Activated T-cell treated with anti-CD3 and anti-CD28 coated beads, Interleukin-2, amount 50 U/mL, for 72 hours (primary cell): Measurements from ENCODE around the gene GTSF1L. TPM values are rescaled to one million over a fixed set of nuclear protein-coding genes. Genes with fewer than 3 reads are reported as not detected.

Experiments used
- ATAC-seq, 2 donors: fragments of 150-1000 bp; cut with Tn5 transposase; replicated peaks in 1 of 2; 2 replicates each; pipeline ENCODE4 v1.10.0; 2021; ENCODE audit warnings: moderate library complexity in 2 of 2, mild to moderate bottlenecking in 1 of 2
- DNase-seq, 2 donors: peaks; one replicate each; pipeline ENCODE4 v3.0.0; 2021 to 2022; ENCODE audit warnings: mixed read lengths in 1 of 2
- H3K27ac Mint-ChIP-seq: one replicate; pipeline ENCODE4 v1.8.0; 2022; ENCODE audit warnings: mild to moderate bottlenecking, moderate library complexity, mixed read lengths
- H3K27me3 Mint-ChIP-seq: one replicate; pipeline ENCODE4 v1.8.0; 2022; ENCODE audit warnings: low read depth, mixed read lengths
- H3K36me3 Mint-ChIP-seq, 2 donors: one replicate each; pipeline ENCODE4 v1.8.0; 2022; ENCODE audit warnings: mixed read lengths in 2 of 2, mild to moderate bottlenecking in 1 of 2; ENCODE audit not compliant: insufficient read depth in 2 of 2
- H3K4me1 Mint-ChIP-seq: one replicate; pipeline ENCODE4 v1.8.0; 2022; ENCODE audit warnings: low read depth, mixed read lengths
- H3K4me3 Mint-ChIP-seq, 2 donors: one replicate each; pipeline ENCODE4 v1.8.0; 2022; ENCODE audit warnings: mild to moderate bottlenecking in 2 of 2, mixed read lengths in 2 of 2, moderate library complexity in 2 of 2
- H3K9me3 Mint-ChIP-seq, 2 donors: one replicate each; pipeline ENCODE4 v1.8.0; 2022; ENCODE audit warnings: mixed read lengths in 2 of 2
- total RNA-seq, 2 donors: library from RNA; stranded (reverse); gene quantifications; one replicate each; pipeline ENCODE4 v1.2.3, GENCODE V29; 2022

The GTSF1L gene
- total RNA-seq, 2 donors from 2014 or later = not detected

DNA sequence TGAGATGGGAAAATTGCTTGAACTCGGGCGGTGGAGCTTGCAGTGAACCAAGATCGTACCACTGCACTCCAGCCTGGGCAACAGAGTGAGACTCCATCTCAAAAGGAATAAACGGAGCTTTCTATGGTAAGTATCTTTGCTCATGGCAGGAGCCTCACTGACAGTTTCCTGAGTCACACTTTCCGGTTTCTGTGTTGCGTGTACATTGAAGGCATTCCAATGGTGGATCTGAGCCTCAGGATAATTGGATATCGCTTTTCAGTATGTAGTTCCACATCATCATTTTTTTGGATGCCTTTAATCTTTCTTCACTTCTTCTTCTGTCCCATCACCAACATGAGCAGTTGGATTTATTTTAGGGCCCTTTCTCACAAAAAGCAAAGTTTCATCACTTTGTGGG lies 28.6 kb upstream of the GTSF1L start:
- ATAC-seq (no peak), DNase-seq (no peak)
- Mint-ChIP-seq H3K4me3 (no peak overlapping the region), H3K9me3 (peaks cover 3 to 11% of the 10 kb centered on the region in 2 donors), H3K36me3 (peaks cover 10 to 19% of the 10 kb centered on the region in 2 donors), H3K4me1 (peaks cover 69% of the 10 kb centered on the region), H3K27ac (no peak overlapping the region), H3K27me3 (peaks cover 18% of the 10 kb centered on the region)

DNA sequence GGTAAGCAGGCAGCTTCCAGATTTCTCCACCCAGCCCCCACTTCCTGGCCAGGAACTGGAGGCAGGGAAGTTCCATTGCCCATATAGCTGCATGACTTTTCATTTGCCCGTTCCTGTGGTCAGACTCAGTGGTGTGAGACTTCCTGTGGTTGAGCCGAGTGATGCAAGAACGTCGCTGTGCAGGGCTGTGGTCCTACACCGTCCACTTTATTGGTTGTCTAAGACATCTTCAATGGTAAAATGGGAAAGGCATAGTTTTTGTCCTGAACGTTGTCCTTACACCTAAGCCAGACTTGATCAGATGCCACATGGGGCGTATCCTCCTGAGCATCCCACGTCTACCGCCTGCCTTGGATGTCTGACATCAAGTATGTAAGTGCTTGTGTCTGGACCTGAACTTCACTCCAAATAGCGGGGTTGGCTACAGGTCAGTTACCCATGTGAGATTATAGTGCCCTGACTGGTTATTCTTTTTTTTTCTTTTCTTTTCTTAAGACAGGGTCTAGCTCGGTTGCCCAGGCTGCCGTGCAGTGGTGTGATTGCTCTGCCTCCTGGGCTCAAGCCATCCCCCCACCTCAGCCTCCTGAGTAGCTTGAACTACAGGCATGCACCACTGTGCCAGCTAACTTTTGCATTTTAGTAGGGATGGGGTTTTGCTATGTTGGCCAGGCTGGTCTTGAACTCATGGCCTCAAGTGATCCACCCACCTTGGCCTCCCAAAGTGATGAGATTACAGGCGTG lies 25.9 kb upstream of the GTSF1L start:
- DNase-seq (peak; percentile 78 to 79), ATAC-seq (peak; percentile 11 to 39)
- H3K27ac Mint-ChIP-seq = peak overlapping the region; percentile 89

DNA sequence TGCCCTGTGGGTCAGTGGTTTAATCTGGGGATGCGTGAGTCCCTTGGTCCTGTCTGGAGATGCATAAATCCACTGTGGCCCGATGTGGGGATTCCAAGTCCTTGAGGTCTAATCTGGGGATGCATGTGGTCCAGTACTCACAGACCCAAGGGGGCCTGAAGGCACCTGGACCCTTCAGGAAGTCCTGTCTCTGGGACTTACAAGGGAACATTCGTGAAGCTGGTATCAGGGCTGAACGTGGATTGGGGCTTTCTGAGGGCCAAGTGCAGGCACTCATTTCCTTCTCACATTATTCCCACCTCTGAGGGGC lies 25.2 kb upstream of the GTSF1L start:
- Mint-ChIP-seq H3K36me3 (peaks cover 10 to 16% of the 10 kb centered on the region in 2 donors), H3K27ac (peak overlapping the region; percentile 89), H3K27me3 (peaks cover 18% of the 10 kb centered on the region), H3K4me3 (peak overlapping the region; percentile 57 to 75), H3K4me1 (peaks cover 72% of the 10 kb centered on the region), H3K9me3 (peaks cover 3 to 11% of the 10 kb centered on the region in 2 donors)
- ATAC-seq = no peak
- DNase-seq = peak in 1 of 2 donors; percentile 23

More for the DNA sequence above, 25.9 kb upstream of the GTSF1L start:
- peak overlapping the region; percentile 57 to 75 for H3K4me3 Mint-ChIP-seq
- peaks cover 18% of the 10 kb centered on the region for H3K27me3 Mint-ChIP-seq
- H3K9me3 Mint-ChIP-seq = peaks cover 3 to 11% of the 10 kb centered on the region in 2 donors
- peaks cover 10 to 16% of the 10 kb centered on the region in 2 donors for H3K36me3 Mint-ChIP-seq
- H3K4me1 Mint-ChIP-seq = peaks cover 73% of the 10 kb centered on the region

DNA sequence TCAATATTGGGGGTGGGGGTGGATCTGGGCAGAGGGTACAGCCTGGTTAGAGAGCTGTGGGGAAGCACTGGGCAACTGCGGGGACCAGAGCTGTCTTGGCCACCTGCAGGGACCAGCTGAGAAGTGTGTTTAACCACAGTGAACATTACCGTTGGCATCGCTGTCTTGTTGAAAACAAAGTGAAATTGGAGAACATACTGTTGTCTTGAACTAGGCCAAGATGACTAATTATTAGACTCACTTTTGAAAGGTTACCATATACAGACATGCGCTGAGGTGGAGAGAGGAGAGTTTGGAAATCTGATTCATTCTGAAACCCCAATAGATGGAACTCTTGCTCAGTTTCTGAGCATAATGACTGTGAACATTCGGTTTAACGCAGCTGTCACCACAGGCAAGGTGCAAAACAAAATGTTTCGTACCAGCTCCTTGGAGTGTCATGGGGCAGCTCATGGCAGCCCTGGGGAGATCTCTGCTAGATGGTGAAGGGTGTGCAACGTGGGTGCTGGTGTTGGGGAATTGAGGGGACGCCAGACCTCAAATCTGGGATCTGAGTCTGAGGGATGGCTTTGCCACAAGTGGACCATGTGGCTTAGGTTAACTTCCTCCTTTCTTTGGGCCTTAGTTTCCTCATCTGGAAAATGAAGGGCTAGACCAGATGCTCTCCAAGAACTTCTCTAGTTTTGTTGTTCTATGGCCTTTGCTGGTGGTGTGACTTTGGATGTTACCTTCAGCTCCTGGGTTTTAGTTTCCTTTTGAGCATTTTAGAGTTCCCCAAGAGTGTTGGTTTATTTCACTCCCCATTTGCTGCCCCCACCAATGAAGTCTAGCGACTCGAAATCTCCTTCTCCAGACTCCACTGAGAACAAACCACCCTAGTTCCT lies 24.6 kb upstream of the GTSF1L start:
- H3K4me1 Mint-ChIP-seq = peaks cover 77% of the 10 kb centered on the region
- peaks cover 3 to 11% of the 10 kb centered on the region in 2 donors for H3K9me3 Mint-ChIP-seq
- peak overlapping the region; percentile 57 to 75 for H3K4me3 Mint-ChIP-seq
- ATAC-seq = peak; percentile 86 to 87
- peaks cover 22% of the 10 kb centered on the region for H3K27me3 Mint-ChIP-seq
- peaks cover 10 to 16% of the 10 kb centered on the region in 2 donors for H3K36me3 Mint-ChIP-seq
- H3K27ac Mint-ChIP-seq = peak overlapping the region; percentile 89
- peak; percentile 77 to 85 for DNase-seq

DNA sequence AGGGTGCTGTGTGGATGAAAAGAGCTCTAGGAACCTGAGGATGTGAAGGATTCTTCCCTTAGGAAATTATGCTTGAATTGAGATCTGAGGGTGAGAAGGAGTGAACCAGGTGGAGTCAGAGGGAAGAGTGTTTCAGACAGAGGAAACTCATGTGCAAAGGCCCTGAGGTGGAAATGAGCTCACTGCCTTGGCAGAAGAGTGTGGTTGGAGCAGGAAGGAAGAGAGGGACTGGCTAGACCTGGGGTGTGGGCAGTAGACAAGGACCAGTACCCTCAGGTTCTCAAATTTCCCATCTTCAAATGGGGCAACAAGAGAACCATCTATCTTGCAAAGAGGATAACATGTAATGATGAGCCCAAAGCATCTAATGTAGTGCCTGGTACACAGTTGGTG lies 24.0 kb upstream of the GTSF1L start:
- H3K36me3 Mint-ChIP-seq = peaks cover 10 to 14% of the 10 kb centered on the region in 2 donors
- H3K27me3 Mint-ChIP-seq = peaks cover 23% of the 10 kb centered on the region
- ATAC-seq (no peak), DNase-seq (peak in 1 of 2 donors; percentile 32)
- peaks cover 77% of the 10 kb centered on the region for H3K4me1 Mint-ChIP-seq
- peak overlapping the region; percentile 89 for H3K27ac Mint-ChIP-seq
- peak overlapping the region; percentile 57 to 75 for H3K4me3 Mint-ChIP-seq
- H3K9me3 Mint-ChIP-seq = peaks cover 3 to 11% of the 10 kb centered on the region in 2 donors

DNA sequence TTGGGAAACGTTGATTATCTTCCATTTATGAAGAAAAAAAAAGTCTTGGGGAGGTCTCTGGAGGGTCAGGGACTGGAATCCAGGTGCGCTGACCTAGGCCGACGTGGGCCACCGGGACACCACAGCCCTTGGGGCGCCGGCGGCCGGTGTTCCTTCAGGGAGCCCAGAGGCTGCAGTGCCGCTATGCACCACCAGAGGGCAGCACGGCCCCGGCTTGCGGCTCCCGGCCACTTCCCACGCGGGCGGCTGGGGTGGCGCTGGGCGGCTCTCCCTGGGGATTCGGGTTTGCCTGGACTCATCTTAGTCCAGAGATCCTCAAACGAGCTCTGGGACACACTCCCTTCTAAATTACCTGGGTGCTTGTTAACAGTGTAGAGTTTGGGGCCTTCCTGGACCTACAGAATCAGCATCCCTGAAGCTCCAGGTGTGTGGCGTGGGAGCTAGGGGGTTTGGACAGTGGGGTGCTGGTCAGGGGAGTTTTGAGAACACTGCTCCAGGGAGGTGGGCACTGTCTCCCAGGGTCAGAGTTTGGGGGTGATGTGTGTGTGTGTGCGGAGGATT lies 23.0 kb upstream of the GTSF1L start:
- peaks cover 3 to 11% of the 10 kb centered on the region in 2 donors for H3K9me3 Mint-ChIP-seq
- peak overlapping the region; percentile 0 for H3K27ac Mint-ChIP-seq
- H3K4me1 Mint-ChIP-seq = peaks cover 68% of the 10 kb centered on the region
- H3K4me3 Mint-ChIP-seq = peak overlapping the region; percentile 27 to 53
- DNase-seq (peak; percentile 86 to 95), ATAC-seq (peak; percentile 3 to 15)
- peaks cover 10 to 11% of the 10 kb centered on the region in 2 donors for H3K36me3 Mint-ChIP-seq
- H3K27me3 Mint-ChIP-seq = peaks cover 18% of the 10 kb centered on the region

DNA sequence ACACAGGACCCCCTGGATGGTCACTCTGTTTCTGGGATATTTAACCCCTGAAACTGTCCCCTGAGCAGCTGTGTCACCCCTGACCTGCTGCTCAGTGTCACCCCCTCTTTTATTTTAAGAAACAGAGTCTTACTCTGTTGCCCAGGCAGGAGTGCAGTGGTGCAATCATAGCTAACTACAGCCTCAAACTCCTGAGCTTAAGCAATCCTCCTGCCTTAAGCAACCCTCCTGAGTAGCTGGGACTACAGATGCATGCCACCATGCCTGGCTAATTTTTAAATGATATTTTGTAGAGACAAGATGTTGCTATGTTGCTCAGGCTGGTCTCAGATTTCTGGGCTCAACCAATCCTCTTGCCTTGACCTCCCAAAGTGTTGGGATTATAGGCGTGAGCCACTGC lies 21.5 kb upstream of the GTSF1L start:
- H3K27me3 Mint-ChIP-seq = peaks cover 14% of the 10 kb centered on the region
- peaks cover 1 to 5% of the 10 kb centered on the region in 2 donors for H3K36me3 Mint-ChIP-seq
- no peak overlapping the region for H3K4me3 Mint-ChIP-seq
- DNase-seq = no peak
- peaks cover 55% of the 10 kb centered on the region for H3K4me1 Mint-ChIP-seq
- no peak for ATAC-seq
- H3K9me3 Mint-ChIP-seq = peaks cover 1 to 8% of the 10 kb centered on the region in 2 donors
- H3K27ac Mint-ChIP-seq = no peak overlapping the region

DNA sequence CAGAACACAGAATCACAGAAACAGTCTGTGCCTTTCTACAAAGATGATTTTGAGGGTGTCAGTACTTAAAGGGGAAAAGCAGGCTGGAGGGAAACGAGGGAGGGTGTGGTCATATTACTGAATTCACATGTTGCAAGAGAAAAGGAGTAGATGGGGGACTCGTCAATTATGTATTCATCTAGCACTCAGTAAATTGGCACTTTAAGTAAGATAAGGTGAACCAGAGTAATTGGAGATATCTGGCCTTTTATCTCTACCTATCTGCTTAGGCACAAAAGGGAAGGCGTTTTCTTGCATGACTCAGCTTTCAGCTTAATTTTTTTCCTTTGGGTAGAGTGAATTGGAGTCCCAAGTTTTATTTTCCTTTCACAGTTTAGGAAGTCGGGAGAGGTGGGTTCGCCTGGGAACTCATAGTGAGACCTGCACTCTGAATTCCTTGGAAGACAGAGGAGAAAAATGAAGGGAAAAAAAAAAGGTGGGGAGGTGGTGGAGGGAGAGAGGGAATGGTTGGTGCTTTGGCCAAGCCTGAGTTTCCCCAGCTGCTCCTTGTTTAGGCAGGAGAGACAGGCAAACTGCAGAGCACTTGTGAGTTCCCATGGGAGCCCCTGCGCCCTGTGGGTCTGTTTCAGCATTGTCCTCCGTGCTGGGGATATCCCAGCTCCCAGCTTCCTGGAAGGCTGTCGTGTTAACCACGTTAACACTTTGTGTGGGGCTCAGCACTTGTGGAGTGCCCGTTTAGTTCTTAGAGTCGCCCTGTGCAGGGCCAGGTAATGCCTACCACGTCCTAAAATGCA lies 19.7 kb upstream of the GTSF1L start:
- no peak for DNase-seq
- H3K9me3 Mint-ChIP-seq = peaks cover 1 to 4% of the 10 kb centered on the region in 2 donors
- H3K27me3 Mint-ChIP-seq = peaks cover 17% of the 10 kb centered on the region
- H3K36me3 Mint-ChIP-seq = peaks cover 1 to 2% of the 10 kb centered on the region in 2 donors
- no peak overlapping the region for H3K27ac Mint-ChIP-seq
- no peak for ATAC-seq
- peaks cover 40% of the 10 kb centered on the region for H3K4me1 Mint-ChIP-seq
- H3K4me3 Mint-ChIP-seq = no peak overlapping the region

DNA sequence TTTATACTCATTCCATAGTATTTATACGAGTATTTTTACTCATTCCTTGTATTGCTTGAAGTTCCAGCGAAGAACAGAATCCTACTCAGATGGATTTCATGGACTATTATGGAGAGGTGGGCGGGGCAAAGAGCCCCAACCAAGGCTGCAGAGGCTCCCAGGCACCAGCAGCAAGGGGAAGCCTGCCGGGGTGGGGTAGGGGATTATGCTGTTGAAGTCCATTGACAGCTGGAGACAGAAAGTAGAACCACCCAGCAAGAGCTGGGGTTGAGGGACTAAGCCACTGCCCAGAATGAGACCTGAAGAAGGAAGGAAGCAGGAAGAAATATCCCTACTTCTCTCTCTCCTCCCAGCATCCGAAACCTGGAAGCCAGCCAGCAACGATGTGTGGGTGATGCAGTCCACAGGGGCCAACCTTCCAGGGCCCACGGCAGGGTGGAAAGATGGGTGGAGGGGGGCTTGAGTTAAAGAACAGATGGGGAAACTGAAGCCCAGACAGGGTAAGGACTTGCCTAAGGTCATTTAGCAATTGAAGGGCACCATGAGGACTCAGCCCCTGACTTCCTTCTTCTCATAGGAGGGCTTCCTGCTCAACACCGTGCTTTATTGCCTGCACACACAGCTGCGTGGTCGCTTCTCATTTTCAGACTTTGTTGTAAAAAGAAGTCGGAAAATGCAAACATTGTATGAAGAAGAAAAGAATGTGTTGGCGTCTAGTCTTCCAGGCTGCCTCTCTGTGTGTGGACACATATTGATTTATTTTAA lies 18.3 kb upstream of the GTSF1L start:
- DNase-seq = no peak

DNA sequence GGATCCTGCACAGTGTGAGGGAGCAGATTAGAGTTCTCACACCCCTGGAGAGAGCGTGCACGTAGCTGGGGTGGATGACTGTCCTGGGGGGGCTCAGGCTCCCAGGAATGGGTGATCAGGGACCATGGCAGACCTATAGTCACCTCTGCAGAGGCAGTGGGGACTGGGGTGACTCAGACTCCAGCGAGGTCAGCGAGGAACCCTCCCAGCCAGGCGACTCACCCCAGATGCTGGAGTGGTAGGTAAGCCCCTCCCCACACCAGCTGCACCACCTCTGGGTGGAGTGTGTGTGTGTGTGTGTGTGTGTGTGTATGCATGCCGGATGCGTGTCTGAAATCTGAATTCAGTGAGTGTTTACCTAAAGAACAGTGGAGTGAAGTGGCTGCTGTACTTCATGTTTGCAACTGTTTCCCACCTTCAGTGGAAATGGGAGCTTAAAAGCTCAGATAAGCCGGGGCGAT lies 17.4 kb upstream of the GTSF1L start:
- peak; percentile 97 for ATAC-seq
- Mint-ChIP-seq H3K4me1 (peaks cover 17% of the 10 kb centered on the region), H3K27ac (no peak overlapping the region)

More for the DNA sequence above, 18.3 kb upstream of the GTSF1L start:
- no peak for ATAC-seq
- H3K4me1 Mint-ChIP-seq = peaks cover 26% of the 10 kb centered on the region
- no peaks in the 10 kb centered on the region for H3K36me3 Mint-ChIP-seq
- H3K27me3 Mint-ChIP-seq = peaks cover 17% of the 10 kb centered on the region
- no peak overlapping the region for H3K4me3 Mint-ChIP-seq
- H3K9me3 Mint-ChIP-seq = no peaks in the 10 kb centered on the region
- H3K27ac Mint-ChIP-seq = no peak overlapping the region

DNA sequence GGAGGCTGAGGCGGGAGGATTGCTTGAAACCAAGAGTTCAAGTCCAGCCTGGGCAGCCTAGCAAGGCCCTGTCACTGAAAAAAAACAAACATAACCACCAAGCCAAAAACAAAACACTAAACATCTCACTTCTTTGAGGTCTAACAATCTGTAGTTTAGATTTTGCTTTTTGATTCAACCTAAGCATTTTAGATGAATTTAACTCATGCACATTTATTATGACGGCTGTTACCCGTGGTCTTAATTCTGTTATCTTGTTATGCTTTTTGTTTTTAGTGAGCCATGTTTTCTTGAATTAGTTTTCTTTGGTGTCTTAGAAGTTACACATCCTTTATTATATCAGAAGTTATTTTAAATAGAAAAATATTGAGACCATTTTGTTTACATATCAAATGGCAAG lies 13.8 kb upstream of the GTSF1L start:
- Mint-ChIP-seq H3K9me3 (peaks cover 0 to 1% of the 10 kb centered on the region in 2 donors), H3K36me3 (peaks cover 0 to 1% of the 10 kb centered on the region in 2 donors), H3K27me3 (peaks cover 8% of the 10 kb centered on the region), H3K4me3 (no peak overlapping the region), H3K27ac (no peak overlapping the region), H3K4me1 (peaks cover 28% of the 10 kb centered on the region)
- no peak for ATAC-seq
- no peak for DNase-seq

More for the DNA sequence above, 17.4 kb upstream of the GTSF1L start:
- Mint-ChIP-seq H3K27me3 (peaks cover 17% of the 10 kb centered on the region), H3K9me3 (no peaks in the 10 kb centered on the region), H3K36me3 (no peaks in the 10 kb centered on the region), H3K4me3 (no peak overlapping the region)
- DNase-seq = peak; percentile 60 to 74
